Activated naive CD8-positive, alpha-beta T cell treated with anti-CD3 and anti-CD28 coated beads for 36 hours (primary cell): ENCODE data around the gene GPR25. TPM values are rescaled to one million over a fixed set of nuclear protein-coding genes. Genes with fewer than 3 reads are reported as not detected.

Source experiments
- DNase-seq: peaks from one replicate; pipeline ENCODE4 v3.0.0; 2021
- H3K27ac Mint-ChIP-seq: one replicate; pipeline ENCODE4 v1.8.0; 2022; ENCODE audit warnings: mild to moderate bottlenecking, moderate library complexity, mixed read lengths
- H3K27me3 Mint-ChIP-seq: one replicate; pipeline ENCODE4 v1.8.0; 2022; ENCODE audit warnings: mild to moderate bottlenecking, mixed read lengths
- H3K36me3 Mint-ChIP-seq: one replicate; pipeline ENCODE4 v1.8.0; 2021; ENCODE audit warnings: mild to moderate bottlenecking, mixed read lengths
- H3K4me1 Mint-ChIP-seq: one replicate; pipeline ENCODE4 v1.8.0; 2021; ENCODE audit warnings: mixed read lengths
- H3K4me3 Mint-ChIP-seq: one replicate; pipeline ENCODE4 v1.8.0; 2022; ENCODE audit warnings: mild to moderate bottlenecking, moderate library complexity, mixed read lengths
- H3K9me3 Mint-ChIP-seq: one replicate; pipeline ENCODE4 v1.8.0; 2022; ENCODE audit warnings: mixed read lengths
- total RNA-seq, 2 experiments: library from RNA; stranded (reverse); gene quantifications; one replicate each; pipeline ENCODE4 v1.2.3, GENCODE V29; 2021

GPR25 gene
- total RNA-seq, 2 experiments from 2014 or later: not detected

DNA sequence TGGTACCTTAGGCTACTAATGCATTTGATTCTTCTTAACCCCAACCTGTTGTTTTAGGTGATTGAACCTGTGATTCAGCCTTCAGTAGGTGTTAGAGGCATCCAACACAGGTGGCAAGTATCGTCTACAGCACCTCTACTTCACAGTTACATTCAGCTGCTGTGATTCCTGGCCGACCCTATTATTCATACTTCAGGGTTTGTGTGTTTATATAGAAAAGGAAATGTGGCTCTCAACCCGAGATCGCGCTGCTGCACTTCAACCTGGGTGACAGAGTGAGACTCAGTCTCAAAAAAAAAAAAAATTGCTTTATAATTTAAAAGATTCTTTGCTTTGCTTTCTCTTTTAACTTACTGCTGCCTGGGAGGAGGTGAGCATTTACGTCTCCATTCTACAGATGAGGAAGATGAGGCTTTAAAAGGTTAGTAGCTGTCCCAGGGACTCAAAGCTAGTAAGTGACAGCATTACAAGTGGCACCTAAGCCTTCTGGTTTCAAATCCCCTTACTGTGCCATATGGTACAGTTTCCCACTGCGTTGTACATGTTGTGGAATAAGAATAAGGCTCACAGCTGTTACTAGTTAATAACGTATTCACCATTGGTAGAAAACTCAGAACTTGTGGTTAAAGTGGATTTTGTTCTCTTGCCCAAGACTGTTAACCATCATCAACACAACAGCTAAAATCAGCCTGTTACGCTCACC is 9.9 kb upstream of the GPR25 start:
- peaks cover 51% of the 10 kb centered on the region for H3K4me1 Mint-ChIP-seq
- H3K9me3 Mint-ChIP-seq: no peaks in the 10 kb centered on the region
- peaks cover 7% of the 10 kb centered on the region for H3K27me3 Mint-ChIP-seq
- peaks cover 4% of the 10 kb centered on the region for H3K36me3 Mint-ChIP-seq
- H3K27ac Mint-ChIP-seq: peak overlapping the region; percentile 78
- H3K4me3 Mint-ChIP-seq: no peak overlapping the region
- DNase-seq: no peak

DNA sequence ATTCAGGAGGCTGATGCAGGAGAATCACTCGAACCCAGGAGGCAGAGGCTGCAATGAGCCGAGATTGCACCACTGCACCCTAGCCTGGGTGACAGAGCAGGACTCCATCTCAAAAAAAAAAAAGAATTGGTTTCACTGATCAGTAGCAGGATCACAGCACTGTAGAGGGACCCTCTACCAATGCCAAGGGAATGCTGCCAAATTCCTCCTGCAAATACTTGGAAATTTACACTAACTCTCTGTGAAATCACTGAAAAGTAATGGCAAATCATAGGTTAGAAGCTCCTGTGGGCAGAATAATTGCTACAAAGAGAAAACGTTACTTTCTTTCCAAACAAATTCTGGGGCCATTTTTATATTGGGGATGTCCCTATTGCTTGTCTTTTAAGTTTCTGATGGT is 6.7 kb upstream of the GPR25 start:
- DNase-seq: no peak
- H3K36me3 Mint-ChIP-seq: peaks cover 4% of the 10 kb centered on the region
- no peak overlapping the region for H3K4me3 Mint-ChIP-seq
- H3K4me1 Mint-ChIP-seq: peaks cover 44% of the 10 kb centered on the region
- H3K9me3 Mint-ChIP-seq: no peaks in the 10 kb centered on the region
- H3K27ac Mint-ChIP-seq: peak overlapping the region; percentile 57
- H3K27me3 Mint-ChIP-seq: peaks cover 20% of the 10 kb centered on the region

DNA sequence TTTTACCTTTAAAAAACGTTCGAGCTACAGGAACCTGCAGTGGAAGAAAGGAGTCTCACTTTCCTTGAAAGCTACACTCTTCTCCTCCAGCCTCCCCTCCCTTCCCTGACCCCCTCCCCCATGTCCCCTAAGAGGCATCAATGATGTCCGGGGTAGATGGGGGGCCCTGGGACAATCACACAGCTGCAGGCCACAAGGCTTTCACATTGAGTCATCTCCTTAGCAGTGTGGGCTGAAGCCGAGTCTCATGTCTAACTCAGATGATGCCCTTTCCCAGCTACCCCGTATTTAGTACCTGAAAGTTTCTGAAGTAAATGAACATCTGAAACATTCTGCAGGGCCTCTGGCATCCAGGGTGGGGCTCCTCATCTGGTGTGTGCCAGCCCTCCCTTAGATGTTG is 6.3 kb upstream of the GPR25 start:
- H3K36me3 Mint-ChIP-seq: peaks cover 4% of the 10 kb centered on the region
- H3K4me3 Mint-ChIP-seq: no peak overlapping the region
- peaks cover 24% of the 10 kb centered on the region for H3K27me3 Mint-ChIP-seq
- DNase-seq: peak; percentile 82
- H3K27ac Mint-ChIP-seq: peak overlapping the region; percentile 57
- H3K9me3 Mint-ChIP-seq: no peaks in the 10 kb centered on the region
- peaks cover 44% of the 10 kb centered on the region for H3K4me1 Mint-ChIP-seq

DNA sequence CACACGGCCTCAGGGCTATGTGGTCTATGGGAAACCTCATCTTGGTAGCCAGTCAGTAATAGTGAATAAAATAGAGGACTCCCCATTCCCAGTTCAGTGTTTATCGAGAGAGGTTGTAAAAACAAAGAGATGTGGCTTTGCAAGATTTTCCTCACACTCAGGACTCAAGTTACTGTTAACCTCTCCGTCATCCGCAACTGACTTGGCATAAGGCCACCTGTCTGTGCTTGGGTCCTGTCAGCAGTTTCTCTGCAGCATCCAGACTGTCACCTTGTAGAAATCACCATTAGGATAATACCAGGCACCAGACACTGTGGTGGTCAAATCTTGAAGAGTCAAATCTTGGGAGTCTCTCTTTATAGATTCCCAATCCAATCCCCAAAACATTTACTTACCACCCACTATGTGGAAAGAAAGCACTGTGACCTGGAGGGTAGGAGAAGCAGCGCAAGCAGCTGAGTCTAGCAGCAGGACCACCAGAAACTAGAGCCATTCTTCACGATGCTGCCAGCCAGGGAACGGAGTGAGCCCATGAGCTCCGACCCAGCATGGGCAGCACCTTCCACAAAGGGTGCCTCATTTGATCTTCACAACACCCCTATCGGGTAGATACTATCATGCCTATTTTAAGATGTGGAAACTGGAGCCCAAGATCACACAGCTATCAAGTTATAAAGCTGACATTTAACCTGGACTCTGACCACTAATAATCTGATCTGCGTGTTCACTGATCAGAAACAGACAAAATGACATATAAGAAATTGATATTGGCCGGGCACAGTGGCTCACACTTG is 5.6 kb upstream of the GPR25 start:
- no peaks in the 10 kb centered on the region for H3K9me3 Mint-ChIP-seq
- H3K36me3 Mint-ChIP-seq: peaks cover 4% of the 10 kb centered on the region
- peaks cover 38% of the 10 kb centered on the region for H3K4me1 Mint-ChIP-seq
- H3K27me3 Mint-ChIP-seq: peaks cover 31% of the 10 kb centered on the region
- H3K27ac Mint-ChIP-seq: no peak overlapping the region
- H3K4me3 Mint-ChIP-seq: no peak overlapping the region
- no peak for DNase-seq

DNA sequence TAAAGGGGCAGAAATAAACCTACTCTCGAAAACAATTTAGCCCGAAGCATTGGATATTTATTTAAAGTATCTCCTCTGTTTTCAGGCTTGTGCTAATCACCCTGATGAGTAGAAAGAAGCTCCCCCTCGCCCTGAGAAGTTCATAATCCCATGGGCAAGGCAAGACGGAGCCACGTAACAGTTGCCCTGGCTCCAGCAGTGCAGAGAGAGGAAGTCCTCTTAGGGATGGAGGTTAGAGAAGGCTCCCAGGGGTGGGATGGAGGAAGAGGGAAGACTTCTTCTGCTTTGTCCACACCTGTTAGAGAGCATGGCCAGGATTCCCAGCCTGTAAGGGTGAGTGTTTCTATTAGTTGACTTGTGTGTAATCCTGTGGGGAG is 3.4 kb upstream of the GPR25 start:
- Mint-ChIP-seq H3K9me3 (no peaks in the 10 kb centered on the region), H3K27me3 (peaks cover 46% of the 10 kb centered on the region), H3K36me3 (peaks cover 4% of the 10 kb centered on the region), H3K4me1 (peaks cover 27% of the 10 kb centered on the region), H3K4me3 (no peak overlapping the region), H3K27ac (no peak overlapping the region)
- DNase-seq: no peak

DNA sequence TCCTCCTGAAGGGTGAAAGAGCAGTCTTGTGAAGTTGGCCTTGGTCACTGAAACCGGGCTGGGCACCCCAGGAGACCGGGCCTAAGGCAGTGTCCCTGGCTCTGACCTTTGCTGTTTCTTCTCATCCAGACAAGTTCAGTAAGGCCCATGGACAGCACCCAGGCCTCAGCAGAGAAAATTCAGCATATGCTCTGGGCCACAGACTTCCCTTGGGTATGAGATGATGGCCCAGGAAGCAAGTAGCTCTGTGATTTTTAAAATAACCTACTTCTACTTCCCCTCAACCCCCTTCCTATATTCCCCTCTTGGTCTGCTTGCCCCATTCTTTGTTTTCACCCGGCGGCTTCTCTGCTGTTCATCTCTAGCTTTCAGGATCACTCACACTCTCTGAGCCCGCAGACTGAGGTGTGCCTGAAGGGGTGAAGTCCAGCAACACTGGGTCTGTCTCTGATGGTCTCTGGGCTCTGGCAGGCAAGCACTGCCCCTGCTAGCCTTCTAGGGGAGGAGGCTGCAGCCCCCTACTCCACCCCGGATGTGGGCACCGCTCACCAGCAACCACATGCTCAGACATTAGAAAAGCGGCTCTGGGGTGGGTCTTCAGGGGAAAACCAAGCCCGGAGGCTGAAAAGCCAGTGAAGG is 2.9 kb upstream of the GPR25 start:
- Mint-ChIP-seq H3K36me3 (peaks cover 3% of the 10 kb centered on the region), H3K27me3 (peaks cover 51% of the 10 kb centered on the region), H3K9me3 (no peaks in the 10 kb centered on the region), H3K4me1 (peaks cover 25% of the 10 kb centered on the region), H3K4me3 (no peak overlapping the region), H3K27ac (no peak overlapping the region)
- no peak for DNase-seq

DNA sequence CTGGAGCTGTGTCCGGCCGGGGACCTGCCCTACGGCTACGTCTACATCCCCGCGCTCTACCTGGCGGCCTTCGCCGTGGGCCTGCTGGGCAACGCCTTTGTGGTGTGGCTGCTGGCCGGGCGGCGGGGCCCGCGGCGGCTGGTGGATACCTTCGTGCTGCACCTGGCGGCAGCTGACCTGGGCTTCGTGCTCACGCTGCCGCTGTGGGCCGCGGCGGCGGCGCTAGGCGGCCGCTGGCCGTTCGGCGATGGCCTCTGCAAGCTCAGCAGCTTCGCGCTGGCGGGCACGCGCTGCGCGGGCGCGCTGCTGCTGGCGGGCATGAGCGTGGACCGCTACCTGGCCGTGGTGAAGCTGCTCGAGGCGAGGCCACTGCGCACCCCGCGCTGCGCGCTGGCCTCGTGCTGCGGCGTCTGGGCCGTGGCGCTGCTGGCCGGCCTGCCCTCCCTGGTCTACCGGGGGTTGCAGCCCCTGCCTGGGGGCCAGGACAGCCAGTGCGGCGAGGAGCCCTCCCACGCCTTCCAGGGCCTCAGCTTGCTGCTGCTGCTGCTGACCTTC is 412 bp downstream of the GPR25 start:
- H3K27me3 Mint-ChIP-seq: peaks cover 58% of the 10 kb centered on the region
- peaks cover 13% of the 10 kb centered on the region for H3K4me1 Mint-ChIP-seq
- DNase-seq: no peak
- H3K36me3 Mint-ChIP-seq: no peaks in the 10 kb centered on the region
- H3K4me3 Mint-ChIP-seq: no peak overlapping the region
- H3K27ac Mint-ChIP-seq: no peak overlapping the region
- no peaks in the 10 kb centered on the region for H3K9me3 Mint-ChIP-seq

DNA sequence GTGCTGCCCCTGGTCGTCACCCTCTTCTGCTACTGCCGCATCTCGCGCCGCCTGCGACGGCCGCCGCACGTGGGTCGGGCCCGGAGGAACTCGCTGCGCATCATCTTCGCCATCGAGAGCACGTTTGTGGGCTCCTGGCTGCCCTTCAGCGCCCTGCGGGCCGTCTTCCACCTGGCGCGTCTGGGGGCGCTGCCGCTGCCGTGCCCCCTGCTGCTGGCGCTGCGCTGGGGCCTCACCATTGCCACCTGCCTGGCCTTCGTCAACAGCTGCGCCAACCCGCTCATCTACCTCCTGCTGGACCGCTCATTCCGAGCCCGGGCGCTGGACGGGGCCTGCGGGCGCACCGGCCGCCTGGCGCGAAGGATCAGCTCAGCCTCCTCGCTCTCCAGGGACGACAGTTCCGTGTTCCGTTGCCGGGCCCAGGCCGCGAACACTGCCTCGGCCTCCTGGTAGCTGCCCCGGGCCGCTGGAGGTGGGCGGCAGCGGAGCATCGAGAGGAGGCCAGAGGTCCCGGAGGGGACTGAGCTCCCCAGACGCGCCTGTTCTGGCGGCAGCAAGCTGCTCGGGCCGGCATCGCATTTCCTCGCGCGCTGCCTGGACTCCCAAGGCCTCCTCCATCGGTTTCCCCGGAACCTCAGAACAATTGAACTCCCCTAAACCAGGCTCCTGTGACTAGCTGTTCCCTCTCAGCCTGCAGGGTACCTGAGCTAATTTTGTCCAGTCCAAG is 1.1 kb downstream of the GPR25 start:
- Mint-ChIP-seq H3K4me3 (peak overlapping the region; percentile 63), H3K27ac (no peak overlapping the region)
- DNase-seq: no peak

DNA sequence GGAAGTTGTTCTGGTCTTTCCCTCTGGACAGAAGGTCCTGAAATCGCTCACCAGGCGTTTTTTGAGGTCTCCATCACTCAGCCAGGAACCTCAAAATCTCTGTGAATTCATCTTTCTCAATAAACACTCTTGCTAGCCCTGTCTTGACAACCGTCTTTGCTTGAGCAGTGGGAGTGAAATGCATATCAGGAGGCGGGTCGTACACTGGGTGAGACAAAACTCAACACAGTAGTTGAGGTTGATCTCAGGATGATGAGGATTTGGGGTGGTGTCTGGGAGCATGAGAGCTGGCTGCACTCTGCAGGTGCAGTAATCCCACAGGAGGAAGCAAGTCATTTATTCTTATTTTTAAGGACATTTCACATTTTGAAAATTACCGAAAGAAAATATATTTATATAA is 1.9 kb downstream of the GPR25 start:
- H3K36me3 Mint-ChIP-seq: no peaks in the 10 kb centered on the region
- H3K27me3 Mint-ChIP-seq: peaks cover 58% of the 10 kb centered on the region
- peaks cover 17% of the 10 kb centered on the region for H3K4me1 Mint-ChIP-seq
- no peak for DNase-seq
- H3K9me3 Mint-ChIP-seq: no peaks in the 10 kb centered on the region
- no peak overlapping the region for H3K27ac Mint-ChIP-seq
- no peak overlapping the region for H3K4me3 Mint-ChIP-seq

More for the DNA sequence above, 1.1 kb downstream of the GPR25 start:
- Mint-ChIP-seq H3K4me1 (peaks cover 17% of the 10 kb centered on the region), H3K27me3 (peaks cover 58% of the 10 kb centered on the region), H3K36me3 (no peaks in the 10 kb centered on the region), H3K9me3 (no peaks in the 10 kb centered on the region)

DNA sequence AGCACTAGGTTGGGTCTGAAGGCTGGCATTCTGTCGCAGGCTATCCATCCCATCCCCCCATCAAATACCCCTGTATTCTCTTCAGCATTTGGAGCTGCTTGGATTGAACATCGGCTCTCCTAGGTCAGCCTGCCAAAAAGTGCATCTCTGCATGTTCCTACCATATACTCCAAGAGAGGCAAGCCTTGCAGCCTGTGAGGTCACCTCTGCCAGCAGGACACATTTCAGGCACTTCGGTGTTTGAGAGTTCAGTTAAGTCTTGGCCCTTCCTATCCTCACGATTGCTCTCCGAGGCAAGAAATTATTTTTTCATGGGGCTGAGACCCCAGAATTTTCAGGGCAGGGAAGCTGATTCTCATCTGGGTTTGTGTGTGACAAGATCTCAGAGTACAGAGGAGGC is 2.6 kb downstream of the GPR25 start:
- Mint-ChIP-seq H3K36me3 (no peaks in the 10 kb centered on the region), H3K9me3 (no peaks in the 10 kb centered on the region), H3K4me1 (peaks cover 20% of the 10 kb centered on the region), H3K27me3 (peaks cover 53% of the 10 kb centered on the region), H3K4me3 (no peak overlapping the region), H3K27ac (no peak overlapping the region)
- DNase-seq: no peak

DNA sequence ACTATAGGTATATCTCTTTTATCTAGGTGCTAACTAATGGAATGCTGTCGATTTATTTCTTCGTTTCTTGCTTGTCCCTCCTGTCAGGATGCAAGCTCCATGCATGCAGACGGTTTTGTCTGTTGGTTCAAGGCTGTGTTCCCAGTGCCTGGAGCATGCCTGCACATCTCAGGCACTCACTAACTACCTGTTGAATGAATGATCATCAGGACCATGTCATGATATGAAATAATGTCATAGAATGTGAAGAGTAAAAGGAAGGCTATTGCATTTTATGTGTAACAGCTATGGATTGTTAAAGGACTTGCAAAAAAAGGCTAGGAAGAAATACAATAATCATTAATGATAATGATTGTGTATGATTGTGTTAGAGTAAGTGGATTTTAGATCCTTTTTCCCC is 4.2 kb downstream of the GPR25 start:
- peaks cover 20% of the 10 kb centered on the region for H3K4me1 Mint-ChIP-seq

DNA sequence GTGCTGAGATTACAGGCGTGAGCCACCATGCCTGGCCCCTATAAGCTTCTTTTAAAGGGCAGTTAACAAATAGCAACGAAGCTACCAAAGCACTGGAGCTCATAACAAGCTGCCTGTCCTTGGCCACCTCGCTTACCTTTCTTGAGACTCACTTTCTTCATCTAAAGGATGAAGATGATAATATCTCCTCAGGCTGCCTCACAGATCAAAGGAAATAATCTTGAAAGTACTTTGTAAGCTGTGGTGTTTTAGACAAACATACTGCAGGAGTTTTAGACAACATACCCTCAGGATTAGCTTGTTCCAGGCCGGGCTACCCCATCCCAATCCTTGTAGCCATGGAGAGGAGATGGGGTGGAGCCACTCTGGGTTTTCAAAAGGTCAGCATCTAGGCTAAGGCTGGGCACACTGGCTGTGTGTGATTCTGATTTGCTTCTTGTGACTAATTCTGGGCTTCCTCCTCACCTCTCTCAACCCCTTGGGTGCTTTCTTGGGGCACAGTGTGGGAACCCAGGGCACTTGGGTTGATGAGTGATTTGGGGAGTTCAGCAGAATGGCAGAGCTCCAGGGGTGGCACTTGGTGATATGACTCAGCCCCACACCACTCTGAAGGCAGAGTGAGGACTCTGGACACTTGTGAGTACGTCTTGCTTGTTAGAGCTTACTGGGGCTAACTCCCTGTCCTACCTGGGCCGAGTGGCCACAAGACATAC is 5.2 kb downstream of the GPR25 start:
- no peak overlapping the region for H3K4me3 Mint-ChIP-seq
- peaks cover 34% of the 10 kb centered on the region for H3K27me3 Mint-ChIP-seq

More for the DNA sequence above, 4.2 kb downstream of the GPR25 start:
- DNase-seq: no peak
- H3K9me3 Mint-ChIP-seq: no peaks in the 10 kb centered on the region
- H3K36me3 Mint-ChIP-seq: no peaks in the 10 kb centered on the region
- H3K27me3 Mint-ChIP-seq: peaks cover 39% of the 10 kb centered on the region
- no peak overlapping the region for H3K27ac Mint-ChIP-seq
- no peak overlapping the region for H3K4me3 Mint-ChIP-seq

DNA sequence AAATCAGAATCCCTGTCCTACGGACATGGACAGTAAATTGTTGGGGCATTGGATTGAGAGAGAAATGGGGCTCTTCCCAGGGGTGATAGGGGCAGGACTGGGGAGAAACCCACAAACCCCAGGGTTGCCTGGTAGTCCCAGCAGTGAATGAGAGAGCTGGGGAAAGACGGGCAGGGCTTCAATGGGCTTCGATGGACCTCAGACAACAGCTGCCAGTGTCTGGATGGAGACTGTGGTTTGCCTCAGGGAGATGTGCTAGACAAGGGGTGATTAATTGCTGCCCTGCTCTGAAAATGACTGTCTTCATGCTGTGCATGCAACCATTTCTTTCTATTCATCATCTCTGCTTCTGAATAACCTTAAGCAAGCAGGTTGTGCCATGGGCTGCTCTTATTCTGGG is 7.4 kb downstream of the GPR25 start:
- H3K27ac Mint-ChIP-seq: no peak overlapping the region
- DNase-seq: no peak
- peaks cover 15% of the 10 kb centered on the region for H3K27me3 Mint-ChIP-seq
- H3K4me3 Mint-ChIP-seq: no peak overlapping the region
- no peaks in the 10 kb centered on the region for H3K36me3 Mint-ChIP-seq
- no peaks in the 10 kb centered on the region for H3K9me3 Mint-ChIP-seq
- peaks cover 20% of the 10 kb centered on the region for H3K4me1 Mint-ChIP-seq

More for the DNA sequence above, 5.2 kb downstream of the GPR25 start:
- DNase-seq: peak; percentile 54
- peaks cover 20% of the 10 kb centered on the region for H3K4me1 Mint-ChIP-seq
- no peaks in the 10 kb centered on the region for H3K9me3 Mint-ChIP-seq
- H3K27ac Mint-ChIP-seq: no peak overlapping the region
- no peaks in the 10 kb centered on the region for H3K36me3 Mint-ChIP-seq

DNA sequence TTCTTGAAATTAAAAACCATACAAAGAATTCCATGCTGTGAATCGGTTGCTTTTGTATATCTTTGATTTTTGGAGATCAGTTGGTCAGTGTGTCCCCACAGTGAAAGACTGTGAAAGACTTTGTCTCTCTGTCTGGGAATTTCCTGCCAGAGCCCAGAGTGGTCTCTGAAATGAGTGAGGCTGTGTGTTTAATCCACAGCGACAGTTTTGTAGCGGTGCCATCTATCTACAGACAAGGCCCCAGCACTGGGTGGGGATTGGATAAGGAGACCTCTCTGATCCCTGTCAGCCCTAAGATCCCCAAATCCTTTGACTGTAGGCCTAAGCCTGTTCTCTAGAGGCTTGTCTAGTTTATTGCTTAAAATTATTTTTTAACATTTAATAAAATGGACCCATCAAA is 10.3 kb downstream of the GPR25 start:
- Mint-ChIP-seq H3K27ac (no peak overlapping the region), H3K9me3 (no peaks in the 10 kb centered on the region), H3K4me3 (no peak overlapping the region), H3K4me1 (peaks cover 26% of the 10 kb centered on the region), H3K27me3 (peaks cover 4% of the 10 kb centered on the region), H3K36me3 (no peaks in the 10 kb centered on the region)
- DNase-seq: no peak
